NCI-H1694 (cell line): ENCODE results near the gene AUH.
"Not testable (repeated sequence)": the region's sequence is repeated elsewhere in the genome, so short reads cannot be mapped to it uniquely, and the experiment has no call there.

Experiments used
- DNase-seq: peaks from one replicate; lab custom pipeline; 2025; lab: John Stamatoyannopoulos, UW

The AUH gene

DNA sequence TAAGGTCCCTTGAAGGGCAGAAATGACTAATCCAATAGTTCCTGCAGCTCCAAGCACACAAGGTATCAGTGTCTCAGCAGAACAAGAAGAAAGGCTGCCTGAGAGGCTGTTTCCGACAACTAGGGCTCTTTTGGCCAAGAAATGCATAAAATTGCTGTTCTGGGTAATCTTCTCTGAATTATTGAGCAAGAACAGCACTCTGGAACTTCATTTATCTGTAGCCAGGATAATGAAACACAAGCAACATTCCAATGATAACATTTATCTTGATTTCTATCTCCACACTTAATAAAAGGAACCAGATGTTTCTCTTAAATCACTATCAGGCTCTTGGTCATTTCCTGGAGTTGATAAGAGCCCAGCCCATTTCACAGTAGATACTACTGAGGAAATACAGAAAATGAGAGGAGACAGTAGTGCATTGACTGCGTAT is 17.0 kb upstream of the AUH start:
- DNase-seq: no peak

DNA sequence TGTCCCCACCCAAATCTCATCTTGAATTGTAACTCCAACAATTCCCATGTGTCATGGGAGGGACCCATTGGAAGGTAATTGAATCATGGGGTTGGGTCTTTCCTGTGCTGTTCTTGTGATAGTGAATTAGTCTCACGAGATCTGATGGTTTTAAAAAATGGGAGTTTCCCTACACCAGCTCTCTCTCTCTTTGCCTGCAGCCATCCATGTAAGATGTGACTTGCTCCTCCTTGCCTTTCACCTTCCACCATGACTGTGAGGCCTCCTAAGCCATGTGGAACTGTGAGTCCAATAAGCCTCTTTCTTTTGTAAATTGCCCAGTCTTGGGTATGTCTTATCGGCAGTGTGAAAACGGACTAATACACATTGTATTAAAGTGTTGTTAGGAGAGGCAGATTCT is 16.3 kb upstream of the AUH start:
- not testable (repeated sequence) for DNase-seq

DNA sequence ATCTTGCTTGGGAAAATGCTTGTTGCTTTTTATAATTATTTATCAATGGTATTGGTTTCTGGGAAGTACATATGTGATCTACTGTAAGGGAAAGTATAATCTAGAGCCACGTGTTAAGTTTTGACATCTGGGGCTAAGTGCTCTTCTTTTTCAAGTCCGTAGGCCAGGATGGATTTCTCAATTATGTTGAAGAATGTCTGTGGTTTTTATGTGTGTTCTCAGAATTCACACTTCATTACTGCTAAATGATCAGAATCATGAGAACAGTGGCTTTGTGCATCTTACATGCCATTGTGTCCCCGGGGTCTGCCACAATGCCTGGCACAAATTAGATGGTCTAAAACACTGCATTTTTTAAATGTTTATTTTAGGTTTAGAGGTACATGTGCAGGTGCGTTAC is 14.5 kb upstream of the AUH start:
- DNase-seq: no peak

DNA sequence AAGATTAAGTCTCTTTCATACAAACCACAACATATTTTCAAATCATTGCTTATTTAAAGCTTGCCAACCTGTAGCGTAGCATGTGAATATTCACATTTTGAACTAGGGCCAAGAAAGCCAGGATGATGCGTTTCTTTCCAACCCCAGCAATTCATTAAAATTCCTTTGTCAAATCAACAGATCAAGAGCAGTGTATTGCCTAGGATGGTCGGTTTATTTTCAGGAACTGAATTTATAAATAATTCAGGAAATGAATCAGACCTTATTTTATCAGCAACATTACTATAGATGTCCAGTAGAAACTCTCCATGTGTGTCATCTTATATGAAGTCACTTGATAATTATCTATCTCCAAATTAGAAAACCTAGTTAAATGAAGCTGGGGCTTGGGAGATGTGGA is 13.2 kb upstream of the AUH start:
- DNase-seq: no peak

DNA sequence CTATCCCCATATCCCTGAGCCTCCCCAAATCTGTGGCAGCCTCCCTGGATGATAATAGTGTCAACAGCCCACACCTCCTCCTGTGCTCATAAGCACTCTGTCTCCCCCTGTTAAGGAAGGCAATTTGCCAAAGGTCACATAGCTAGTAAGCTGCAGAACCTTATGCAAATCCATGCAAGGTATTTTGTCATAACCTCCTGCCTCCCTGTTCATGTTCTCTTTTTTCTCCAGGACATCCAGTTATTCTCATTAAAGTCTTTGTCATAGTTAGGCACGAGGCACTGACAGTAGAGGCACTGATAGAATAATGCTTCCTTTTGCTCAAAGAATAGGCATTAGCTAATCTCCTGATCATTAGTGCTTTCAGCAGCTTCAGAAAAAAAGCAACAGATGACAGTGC is 10.2 kb upstream of the AUH start:
- no peak for DNase-seq

DNA sequence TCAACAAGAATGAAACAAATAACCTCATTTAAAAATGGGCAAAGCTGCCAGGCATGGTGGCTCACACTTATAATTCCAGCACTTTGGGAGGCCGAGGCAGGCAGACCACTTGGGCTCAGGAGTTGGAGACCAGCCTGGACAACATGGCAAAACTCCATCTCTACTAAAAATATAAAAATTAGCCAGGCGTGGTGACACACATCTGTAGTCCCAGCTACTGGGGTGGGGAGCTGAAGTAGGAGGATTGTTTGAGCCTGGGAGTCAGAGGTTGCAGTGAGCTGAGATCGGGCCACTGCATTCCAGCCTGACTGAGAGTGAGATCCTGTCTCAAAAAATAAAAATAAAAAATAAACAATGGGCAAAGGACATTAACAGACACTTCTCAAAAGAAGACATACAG is 8.3 kb upstream of the AUH start:
- DNase-seq: not testable (repeated sequence)

DNA sequence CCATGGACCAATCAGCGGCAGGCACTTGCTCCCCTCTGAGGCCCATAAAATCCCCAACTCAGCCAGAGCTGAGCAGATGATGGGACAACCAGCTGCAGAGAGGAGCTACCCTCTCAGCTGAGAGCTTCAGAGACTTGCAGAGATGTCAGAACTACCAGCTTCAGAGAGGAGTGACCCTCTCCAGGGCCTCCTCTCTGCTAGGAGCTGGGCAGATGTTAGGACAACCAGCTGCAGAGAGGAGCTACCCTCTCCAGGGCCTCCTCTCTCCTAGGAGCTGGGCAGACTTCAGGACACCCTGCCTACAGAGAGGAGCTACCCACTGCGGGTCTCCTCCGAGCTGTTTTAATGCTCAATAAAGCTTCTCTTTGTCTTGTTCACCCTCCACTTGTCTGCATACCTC is 3.0 kb upstream of the AUH start:
- DNase-seq: no peak

DNA sequence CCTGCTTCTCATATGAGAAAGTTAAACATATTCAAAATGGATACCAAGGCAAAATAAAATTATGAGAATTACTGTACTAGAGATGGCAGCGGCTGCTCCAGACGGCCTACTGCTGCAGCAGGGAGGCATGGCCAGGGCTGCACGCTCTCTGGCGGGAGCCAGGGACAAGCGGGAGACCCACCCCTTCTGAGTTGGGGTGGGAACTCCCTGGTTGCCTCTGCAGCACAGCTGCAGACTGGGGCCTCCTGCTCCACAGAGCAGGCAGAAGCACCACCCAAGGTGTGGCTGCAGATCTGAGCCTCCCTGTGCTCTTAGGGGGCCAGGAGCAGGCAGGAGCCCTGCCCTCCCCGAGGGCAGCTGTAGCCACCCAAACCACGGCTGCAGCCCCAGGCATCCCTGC is 2.3 kb upstream of the AUH start:
- DNase-seq: no peak

DNA sequence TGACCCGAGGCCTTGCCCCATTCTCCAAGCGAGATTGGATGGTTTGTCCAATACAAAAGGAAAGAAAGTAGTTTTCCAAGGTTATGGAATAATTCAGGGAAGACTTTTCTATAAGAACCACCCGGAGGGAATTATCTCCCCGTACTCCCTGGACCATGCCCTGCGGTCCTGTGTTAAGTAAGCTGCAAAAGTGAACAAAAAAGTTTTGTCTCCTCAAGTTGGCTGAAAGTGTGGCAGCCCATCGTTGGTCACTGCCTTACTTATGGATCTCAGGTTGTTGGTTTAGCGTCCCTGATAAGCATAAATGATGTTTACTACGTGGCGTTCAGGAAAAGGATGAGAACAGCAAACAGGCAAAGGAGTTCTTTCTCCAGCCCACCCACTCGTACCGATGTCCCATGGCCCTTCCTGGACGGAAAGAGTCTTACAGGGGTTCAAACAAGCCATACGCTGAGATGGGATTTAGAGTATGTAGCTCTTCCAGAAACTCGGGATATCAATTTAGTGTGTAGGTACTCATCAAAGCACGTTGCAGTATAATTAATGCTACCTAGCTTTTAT is 413 bp upstream of the AUH start:
- DNase-seq: no peak

DNA sequence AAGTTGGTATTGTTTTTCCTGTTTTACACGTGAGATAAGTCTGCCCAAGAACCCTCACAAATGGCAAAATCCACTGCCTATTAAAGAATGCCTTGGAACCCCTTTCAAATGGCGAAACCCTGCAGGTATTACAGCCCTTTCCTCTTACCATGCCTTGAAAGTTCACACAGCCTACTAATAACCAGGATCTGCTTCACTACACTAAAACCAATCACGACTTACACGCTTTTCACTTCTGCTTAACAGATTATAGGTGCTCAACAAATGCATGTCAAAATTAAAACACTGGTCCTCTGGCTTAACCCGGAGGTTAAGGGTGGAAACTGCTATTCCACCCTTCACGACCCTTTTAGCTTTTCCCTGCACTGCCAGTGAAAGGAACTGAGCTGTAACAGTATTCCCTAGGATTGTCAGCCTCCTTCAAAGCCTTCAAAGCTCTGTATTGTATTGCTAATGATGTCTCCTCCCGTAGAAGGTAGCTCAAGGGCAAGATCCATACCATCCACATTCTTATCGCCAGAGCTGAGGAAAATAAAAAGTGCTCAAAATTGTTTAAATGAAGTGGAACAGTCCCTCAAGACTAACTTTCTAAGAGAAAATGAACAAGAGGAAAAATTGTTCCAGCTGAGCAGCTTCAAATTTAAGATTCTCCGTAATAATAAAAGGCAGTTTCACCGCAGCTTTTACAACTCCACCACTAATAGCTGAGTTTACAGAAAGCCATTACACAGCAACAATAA is 997 bp downstream of the AUH start:
- DNase-seq: no peak

DNA sequence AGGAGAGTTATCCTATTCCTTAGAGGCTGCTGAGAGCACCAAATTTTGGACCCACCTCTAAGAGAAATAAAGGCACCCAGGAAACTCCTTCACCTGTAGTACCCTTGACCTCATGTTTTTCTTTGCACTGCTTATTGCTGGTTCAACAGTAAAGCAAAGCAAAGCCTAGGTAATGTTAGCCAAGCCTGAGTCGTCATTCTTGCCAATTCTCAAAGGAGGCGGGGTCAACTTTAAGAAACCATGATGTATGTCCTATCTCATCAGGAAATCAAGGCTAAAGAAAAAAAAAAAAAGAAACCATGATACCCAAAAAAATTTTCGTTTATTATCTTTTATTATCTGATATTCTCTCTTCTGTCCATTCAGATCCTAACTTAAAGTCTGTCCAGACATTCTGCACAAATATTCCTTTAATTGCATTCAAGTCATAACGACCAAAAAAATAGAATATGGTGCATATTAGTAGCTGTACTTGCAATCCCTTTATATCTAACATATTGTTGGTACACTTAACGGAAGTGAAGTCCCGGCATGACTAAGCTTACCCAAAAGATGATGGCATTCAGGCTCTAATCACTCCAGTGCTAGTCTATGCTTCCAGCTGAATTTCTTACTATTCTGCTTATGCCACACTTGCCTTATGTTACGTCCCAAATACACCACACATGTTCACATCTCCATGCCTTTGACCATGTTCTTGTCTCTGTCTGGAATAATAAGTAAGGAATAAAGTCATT is 1.8 kb downstream of the AUH start:
- DNase-seq: no peak

DNA sequence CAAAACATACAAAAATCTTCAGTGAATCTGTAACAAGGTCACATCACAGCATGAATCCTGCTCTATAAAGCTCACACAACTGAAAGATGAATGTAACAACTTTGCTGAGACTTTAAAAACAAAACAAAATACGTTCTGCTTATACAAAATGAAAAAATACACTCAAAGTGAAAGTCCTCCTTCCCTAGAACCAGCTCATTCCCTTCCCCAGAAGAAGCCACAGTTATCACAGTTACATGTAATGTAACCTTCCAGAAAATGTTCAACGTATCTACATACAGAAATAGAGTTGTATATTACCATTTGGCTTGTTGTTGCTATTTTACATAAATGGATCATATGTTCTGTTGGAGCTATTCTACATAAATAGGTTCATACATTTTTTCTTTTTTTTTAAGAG is 2.6 kb downstream of the AUH start:
- no peak for DNase-seq

DNA sequence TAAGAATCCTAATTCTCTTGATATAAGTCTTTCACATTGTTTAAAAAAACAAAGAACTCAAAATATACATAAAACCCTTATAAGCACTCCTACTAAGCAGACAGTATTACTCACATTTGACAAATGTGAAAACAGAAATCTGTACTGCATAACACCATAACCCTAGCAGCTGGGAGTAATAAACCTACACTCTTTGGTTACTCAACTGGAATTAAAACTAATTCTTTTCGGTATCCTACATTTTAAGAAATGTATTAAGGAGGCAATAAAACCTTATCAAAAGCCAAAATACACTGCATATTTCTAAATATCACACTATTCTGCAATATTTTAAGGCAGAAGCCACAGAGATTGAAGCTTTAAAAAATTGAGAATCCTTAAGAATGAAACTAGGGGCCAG is 6.8 kb downstream of the AUH start:
- no peak for DNase-seq

DNA sequence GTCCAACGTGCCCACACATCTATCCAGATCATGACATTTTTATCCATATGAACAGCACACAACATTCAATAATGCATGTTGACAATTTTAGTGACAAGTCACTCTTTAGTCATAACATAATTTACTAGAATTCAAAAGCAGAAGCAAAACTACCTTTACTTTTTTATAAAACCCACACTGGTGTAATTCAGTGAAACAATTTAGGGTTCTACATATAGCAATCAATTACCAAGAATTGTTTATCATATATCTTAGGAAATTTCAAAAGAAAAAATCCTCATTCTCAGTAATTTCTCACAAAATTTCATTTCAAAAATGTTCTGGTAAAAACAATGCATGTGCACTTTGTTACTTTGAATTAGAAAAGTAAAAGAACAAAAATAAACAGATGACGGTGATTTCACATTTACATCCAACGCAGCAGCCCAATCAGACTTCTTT is 12.6 kb downstream of the AUH start:
- DNase-seq: no peak

DNA sequence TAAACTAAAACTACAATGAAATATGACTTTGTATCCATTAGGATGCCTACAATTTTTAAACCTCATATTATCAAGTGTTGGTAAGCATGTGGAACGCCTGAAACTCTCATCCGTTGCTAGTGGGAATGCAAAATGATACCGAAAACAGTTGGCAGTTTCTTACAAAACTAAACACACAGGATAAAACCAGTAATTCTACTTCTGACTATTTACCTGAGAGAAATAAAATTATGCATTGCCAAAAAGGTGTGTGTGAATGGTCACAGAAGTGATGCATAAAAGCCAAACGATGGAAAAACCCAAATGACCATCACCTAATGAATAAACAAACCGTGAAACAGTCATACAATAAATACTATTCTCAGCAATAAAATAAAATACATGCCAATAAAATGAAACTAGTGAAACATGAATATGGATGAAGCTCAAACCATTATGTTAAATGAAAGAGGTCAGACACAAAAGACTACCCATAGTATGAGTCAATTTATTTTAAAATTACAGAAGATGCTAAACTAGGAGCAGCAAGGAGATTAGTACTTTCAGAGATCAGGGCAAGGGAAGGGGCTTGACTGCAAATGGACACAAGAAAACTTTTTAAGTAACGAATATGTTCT is 13.4 kb downstream of the AUH start:
- DNase-seq: no peak

DNA sequence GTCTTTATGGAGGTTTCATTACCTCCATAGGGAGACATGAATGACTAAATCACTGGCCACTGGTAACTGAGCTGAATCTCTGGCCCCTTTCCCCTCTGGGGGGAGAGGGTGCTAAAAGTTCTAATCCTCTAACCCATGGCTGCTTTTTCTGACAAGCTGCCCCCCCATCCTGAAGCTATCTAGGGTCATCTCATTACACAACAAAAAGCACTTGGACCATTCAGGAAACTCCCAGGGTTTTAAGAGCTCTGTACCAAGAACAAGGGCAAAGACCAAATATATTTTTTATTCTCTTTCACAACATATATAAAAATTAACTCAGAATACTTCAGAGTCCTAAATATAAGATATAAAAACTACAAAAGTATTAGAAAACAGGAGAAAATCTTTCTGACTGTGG is 14.3 kb downstream of the AUH start:
- DNase-seq: no peak

DNA sequence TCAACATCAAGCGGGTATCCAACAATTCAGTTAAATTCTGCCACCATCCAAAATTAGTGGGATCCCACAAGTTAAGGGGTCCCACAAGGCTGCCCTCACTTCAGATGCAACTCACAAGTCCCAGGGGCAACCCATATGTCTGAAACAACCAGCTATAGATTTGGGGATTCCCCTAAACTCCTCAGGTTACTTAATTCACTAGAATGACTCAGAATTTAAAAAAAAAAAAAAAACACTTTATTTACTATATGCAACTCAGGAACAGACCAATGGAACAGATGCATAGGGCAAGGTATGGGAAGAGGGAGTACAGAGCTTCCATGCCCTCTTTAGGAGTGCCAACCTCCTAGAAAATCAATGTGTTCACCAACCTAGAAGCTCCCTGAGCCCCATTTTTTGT is 15.1 kb downstream of the AUH start:
- DNase-seq: no peak

DNA sequence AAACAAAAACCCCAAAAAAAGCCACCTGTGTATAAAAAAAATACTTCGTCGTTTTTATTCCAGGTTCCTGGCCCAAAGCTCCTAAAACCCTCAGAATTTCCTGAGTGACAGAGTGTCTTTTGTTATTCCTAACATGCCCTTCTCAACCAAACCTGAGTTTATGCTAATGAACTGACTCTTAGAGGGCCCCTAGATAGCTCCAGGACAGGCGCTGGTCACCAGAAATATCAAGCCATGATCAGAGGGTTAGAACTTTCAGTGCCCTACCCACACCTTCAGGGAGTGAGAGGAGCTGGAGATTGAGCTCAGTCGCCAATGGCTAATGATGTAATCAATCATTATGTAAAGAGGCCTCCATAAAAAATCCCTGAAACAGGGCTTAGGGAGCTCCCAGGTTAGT is 15.7 kb downstream of the AUH start:
- no peak for DNase-seq

DNA sequence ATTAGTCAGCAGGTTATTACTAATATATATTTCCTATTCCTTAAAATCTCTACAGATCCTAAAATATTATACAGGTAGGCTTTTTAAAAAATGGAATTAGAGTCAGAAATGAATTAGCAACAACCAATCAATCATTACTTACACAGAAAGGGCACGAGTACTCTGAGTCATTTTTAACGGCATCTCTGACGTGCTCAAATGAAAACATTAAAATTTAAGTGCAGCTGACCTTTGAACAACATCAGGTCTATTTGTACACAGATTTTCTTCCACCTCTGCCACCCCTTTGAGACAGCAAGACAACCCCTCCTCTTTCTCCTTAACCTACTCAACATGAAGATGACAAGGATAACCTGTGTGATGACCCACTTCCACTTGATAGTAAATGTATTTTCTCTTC is 19.1 kb downstream of the AUH start:
- no peak for DNase-seq

DNA sequence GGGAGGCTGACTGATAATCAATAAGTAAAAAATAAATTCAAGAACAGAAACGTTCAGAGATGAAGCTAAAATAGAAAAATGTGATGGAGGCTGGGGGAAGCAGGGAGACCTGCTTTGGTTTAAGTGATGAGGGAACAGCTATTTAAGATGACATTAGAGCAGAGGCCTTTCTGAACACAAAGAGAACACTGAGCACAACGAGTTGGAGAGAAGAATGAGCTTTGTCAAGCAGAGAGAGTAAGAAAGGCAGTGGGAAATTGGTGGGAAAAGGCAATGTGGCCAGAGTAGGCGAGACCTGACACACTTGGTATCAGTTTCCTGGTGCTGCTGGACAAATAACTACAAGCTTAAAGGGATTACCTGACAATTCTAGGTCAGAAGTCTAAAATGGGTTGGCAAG is 20.0 kb downstream of the AUH start:
- no peak for DNase-seq

DNA sequence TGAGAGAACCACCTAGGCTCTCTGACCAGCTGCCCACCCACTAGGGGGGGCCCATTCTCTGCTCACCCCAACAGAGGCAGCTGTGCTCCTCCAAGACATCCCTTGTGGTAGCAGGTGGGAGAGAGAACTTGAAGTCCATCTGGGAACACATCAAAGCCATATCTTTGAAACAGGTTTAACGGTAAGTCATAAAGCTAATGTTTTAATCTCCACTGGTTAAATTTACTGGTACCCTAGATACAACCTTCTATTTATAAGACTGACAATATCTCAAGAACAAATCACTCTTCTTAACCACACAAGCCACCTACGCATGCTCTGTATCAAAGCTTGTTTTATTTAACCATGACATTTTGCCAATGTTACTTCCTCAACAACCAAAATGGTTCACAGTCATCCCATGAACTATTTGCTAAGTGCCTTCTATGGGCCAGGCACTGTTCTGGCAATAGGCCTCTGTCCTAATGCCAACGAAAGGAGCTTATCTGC is 20.4 kb downstream of the AUH start:
- no peak for DNase-seq

DNA sequence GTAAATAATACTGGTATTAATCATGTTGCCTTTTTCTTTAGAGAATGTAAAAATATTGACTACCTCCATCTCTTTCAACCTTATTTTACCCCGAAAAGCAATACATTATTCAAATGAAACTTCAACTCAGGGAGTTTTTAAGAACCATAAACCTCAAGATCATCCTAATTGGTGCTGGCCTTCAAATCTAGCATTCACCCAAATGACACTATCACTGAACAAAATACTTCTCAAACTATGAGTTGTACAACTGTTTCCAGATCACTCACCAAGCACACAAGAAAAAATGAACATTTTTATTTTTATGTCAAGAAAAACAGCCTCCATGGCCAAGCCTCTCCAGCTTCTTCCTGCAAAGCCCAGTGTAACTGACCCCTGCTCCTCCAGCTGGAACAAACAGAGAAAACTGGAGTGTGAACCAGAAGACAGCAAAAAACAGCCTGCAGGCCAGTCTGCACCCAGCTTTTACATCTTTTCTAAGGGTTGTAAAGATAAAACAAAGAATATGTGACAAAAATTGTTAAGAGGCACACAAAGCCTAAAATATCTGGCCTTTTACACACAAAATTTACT is 21.2 kb downstream of the AUH start:
- no peak for DNase-seq

DNA sequence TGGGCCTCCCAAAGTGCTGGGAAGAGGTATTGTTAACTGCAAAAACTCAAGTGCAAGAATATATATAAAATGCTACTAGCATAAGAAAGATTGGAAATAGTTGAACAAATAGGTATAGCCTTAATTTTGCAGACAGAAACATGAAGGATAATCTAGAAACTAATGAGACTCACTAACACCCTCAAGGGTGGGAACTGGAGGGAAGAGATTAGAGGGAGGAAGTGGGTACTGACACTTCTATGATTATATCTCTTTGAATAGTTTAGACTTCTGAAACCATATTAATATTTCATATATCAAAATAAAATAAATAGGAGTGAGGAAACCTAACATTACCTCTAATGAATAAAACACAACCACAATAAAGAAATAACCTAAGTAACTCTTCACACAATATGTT is 23.0 kb downstream of the AUH start:
- no peak for DNase-seq
